SK-N-MC (cell line): ENCODE data around the gene TOX2.

ENCODE experiments used
- EZH2 ChIP-seq: fragments of 200-600 bp; sonication (generic); IDR thresholded peaks from one replicate; pipeline ENCODE4 v1.6.1; 2017; ENCODE audit warnings: antibody characterized with exemption
- POLR2AphosphoS5 ChIP-seq: IDR thresholded peaks from 2 replicates; pipeline ENCODE4 v1.6.1; 2012; ENCODE audit warnings: mild to moderate bottlenecking, low read depth, low read length, borderline replicate concordance

DNA sequence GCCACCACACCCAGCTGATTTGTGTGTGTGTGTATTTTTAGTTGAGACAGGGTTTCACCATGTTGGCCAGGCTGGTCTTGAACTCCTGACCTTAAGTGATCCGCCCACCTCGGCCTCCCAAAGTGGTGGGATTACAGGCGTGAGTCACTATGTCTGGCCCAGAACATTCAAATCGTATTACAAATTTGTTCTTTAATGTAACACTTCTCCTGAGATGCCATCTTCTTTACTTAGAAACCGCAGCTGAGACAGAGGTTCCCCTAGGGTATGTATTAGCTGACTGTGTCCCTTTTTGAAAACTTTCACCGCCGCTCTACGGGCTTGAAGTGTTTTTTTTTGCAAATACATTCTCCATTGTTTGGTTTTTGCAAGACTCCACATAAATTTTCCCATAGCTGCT is 62.6 kb downstream of the TOX2 start:
- TF ChIP-seq EZH2 (no peak), POLR2AphosphoS5 (no peak)
